HepG2 (cell line): ENCODE results near the gene RNLS. TPM values are rescaled to one million over a fixed set of nuclear protein-coding genes. Genes with fewer than 3 reads are reported as not detected.

Experiments
- ATAC-seq: fragments of 200-7000 bp; cut with Tn5 transposase; 3 replicates; pipeline ENCODE4 v1.9.1; 2020; ENCODE audit warnings: mild to moderate bottlenecking, moderate library complexity
- BruUV-seq: library from RNA; stranded (reverse); fragments of 400-500 nt; replicated peaks from 2 replicates; lab custom pipeline; 2021; lab: Mats Ljungman, UMichigan
- CTCF ChIA-PET: fragments of 300-600 bp; formaldehyde crosslinking; extraction: SDS; loops from one replicate; lab custom pipeline; 2021; ENCODE audit warnings: low total read pairs, inconsistent platforms, low intra/inter-chr PET ratio; lab: Yijun Ruan, JAX
- POLR2A ChIA-PET: fragments of 350-600 bp; sonication (Branson Sonifier 250); formaldehyde crosslinking; loops from one replicate; lab custom pipeline; 2020; ENCODE audit warnings: antibody characterized with exemption, inconsistent platforms; lab: Yijun Ruan, JAX
- DNase-seq: peaks from one replicate; pipeline ENCODE4 v3.0.0-alpha.2; 2015; ENCODE audit warnings: low spot score
- FAIRE-seq: peaks from 3 replicates; lab custom pipeline; 2011; peaks lifted over from hg19 to GRCh38; lab: Jason Lieb, UNC
- H2AFZ ChIP-seq: one replicate; pipeline ENCODE4 v1.6.1; 2011; ENCODE audit warnings: low read length, inconsistent platforms
- H3K27ac ChIP-seq: fragments of 300-600 bp; 3 replicates; pipeline ENCODE4 v1.8.0; 2011; ENCODE audit warnings: mixed run types, mild to moderate bottlenecking, mixed read lengths, low read length, inconsistent platforms; ENCODE audit not compliant: insufficient read depth; ENCODE audit errors: extremely low read length
- H3K27me3 ChIP-seq, 2 experiments: fragments of 200-600 bp in 1 of 2; 2 replicates in 1 of 2; 3 replicates in 1 of 2; pipeline versions ENCODE4 v1.6.0 to v1.8.0; 2011; ENCODE audit warnings: low read length in 2 of 2, mild to moderate bottlenecking in 2 of 2, moderate library complexity in 2 of 2, inconsistent platforms in 1 of 2; ENCODE audit not compliant: insufficient read depth in 2 of 2, control insufficient read depth in 1 of 2
- H3K36me3 ChIP-seq, 2 experiments: fragments of 200-600 bp in 1 of 2; replicated peaks in 1 of 2; 2 replicates in 1 of 2; 3 replicates in 1 of 2; pipeline versions ENCODE4 v1.5.1 to v1.8.0; 2011; ENCODE audit warnings: low read length in 2 of 2, inconsistent platforms in 1 of 2; ENCODE audit not compliant: insufficient read depth in 2 of 2, control insufficient read depth in 1 of 2
- H3K4me1 ChIP-seq: 2 replicates; pipeline ENCODE4 v1.5.1; 2012; ENCODE audit warnings: low read length, inconsistent platforms; ENCODE audit not compliant: insufficient read depth
- H3K4me2 ChIP-seq: 2 replicates; pipeline ENCODE4 v1.6.0; 2011; ENCODE audit warnings: low read depth, low read length, inconsistent platforms
- H3K4me3 ChIP-seq, 3 experiments: fragments of 200-600 bp in 1 of 3; sonication (generic), shearing (Covaris generic) in 1 of 3; replicated peaks in 1 of 3; 2 replicates each; pipeline ENCODE4 v1.5.1; 2011 to 2016; ENCODE audit warnings: low read length in 3 of 3, inconsistent platforms in 2 of 3, low read depth in 2 of 3, mild to moderate bottlenecking in 2 of 3, control low read depth in 1 of 3, mixed read lengths in 1 of 3; ENCODE audit not compliant: insufficient read depth in 1 of 3
- H3K79me2 ChIP-seq: one replicate; pipeline ENCODE4 v1.6.1; 2011; ENCODE audit warnings: low read length, inconsistent platforms; ENCODE audit not compliant: insufficient read depth
- H3K9ac ChIP-seq: 2 replicates; pipeline ENCODE4 v1.6.0; 2011; ENCODE audit warnings: mild to moderate bottlenecking, low read depth, low read length, inconsistent platforms; ENCODE audit not compliant: insufficient read depth
- H3K9me3 ChIP-seq: 2 replicates; pipeline ENCODE4 v1.5.1; 2012; ENCODE audit warnings: mild to moderate bottlenecking, low read length
- H4K20me1 ChIP-seq: 2 replicates; pipeline ENCODE4 v1.6.0; 2011; ENCODE audit warnings: inconsistent platforms, mild to moderate bottlenecking, low read length, moderate library complexity; ENCODE audit not compliant: insufficient read depth
- BRCA1 ChIP-seq: sonication (generic); formaldehyde crosslinking; IDR thresholded peaks from 2 replicates; pipeline ENCODE4 v1.4.0; 2020; ENCODE audit warnings: missing genetic modification reagents
- IRF2 ChIP-seq: IDR thresholded peaks from 2 replicates; pipeline ENCODE4 v1.6.1; 2018; ENCODE audit warnings: missing genetic modification reagents, missing compliant biosample characterization
- MED8 ChIP-seq: sonication (generic); formaldehyde crosslinking; IDR thresholded peaks from 2 replicates; pipeline ENCODE4 v1.8.1; 2023; ENCODE audit warnings: mild to moderate bottlenecking, missing genetic modification reagents; ENCODE audit not compliant: insufficient replicate concordance
- NR2F1 ChIP-seq, 2 experiments: fragments of 450-650 bp in 1 of 2; formaldehyde crosslinking in 1 of 2; IDR thresholded peaks; 2 replicates each; pipeline versions ENCODE4 v1.5.0 to v1.6.1; 2016 to 2020; ENCODE audit warnings: mild to moderate bottlenecking in 1 of 2, missing compliant biosample characterization in 1 of 2, missing genetic modification reagents in 1 of 2, moderate library complexity in 1 of 2
- ONECUT2 ChIP-seq: sonication (generic); formaldehyde crosslinking; IDR thresholded peaks from 2 replicates; pipeline ENCODE4 v1.4.0; 2020; ENCODE audit warnings: missing genetic modification reagents
- PCBP1 ChIP-seq: fragments of 200-400 bp; formaldehyde crosslinking; IDR thresholded peaks from 2 replicates; pipeline ENCODE4 v1.6.1; 2017; ENCODE audit warnings: mild to moderate bottlenecking, low read depth, low read length, borderline replicate concordance
- SALL1 ChIP-seq: sonication (generic); formaldehyde crosslinking; IDR thresholded peaks from 2 replicates; pipeline ENCODE4 v1.8.0; 2022; ENCODE audit warnings: mild to moderate bottlenecking, missing genetic modification reagents
- STAG1 ChIP-seq: sonication (generic); formaldehyde crosslinking; IDR thresholded peaks from 2 replicates; pipeline ENCODE4 v1.4.0; 2020; ENCODE audit warnings: missing genetic modification reagents
- TBL1XR1 ChIP-seq: fragments of 150-350 bp; IDR thresholded peaks from 2 replicates; pipeline ENCODE4 v1.6.1; 2014; ENCODE audit warnings: borderline replicate concordance, low read length; ENCODE audit not compliant: partially characterized antibody
- THYN1 ChIP-seq: sonication (generic); formaldehyde crosslinking; IDR thresholded peaks from 2 replicates; pipeline ENCODE4 v1.8.1; 2023; ENCODE audit warnings: low read depth, mild to moderate bottlenecking, moderate library complexity, missing genetic modification reagents, borderline replicate concordance
- ZNF251 ChIP-seq: sonication (generic); formaldehyde crosslinking; IDR thresholded peaks from 2 replicates; pipeline ENCODE4 v1.9.0; 2021; ENCODE audit warnings: mild to moderate bottlenecking, missing genetic modification reagents
- WGBS: methylation state at CpG from one replicate; pipeline ENCODE4 v1.1.6; 2017; ENCODE audit warnings: low lambda C conversion rate; 5-methylcytosine and 5-hydroxymethylcytosine counted together
- in situ Hi-C: cut with HindIII; loops from 2 replicates; pipeline ENCODE4 v1.10.0; 2017; ENCODE audit warnings: low pct_unique_long_range_greater_than_20kb; ENCODE audit not compliant: extremely low pct_ligation_motif_present
- intact Hi-C: fragments of 100-400 bp; cut with micrococcal nuclease; formaldehyde crosslinking; loops from one replicate; pipeline ENCODE4 v1.10.0; 2022; ENCODE audit not compliant: unreplicated experiment
- polyA plus RNA-seq, 8 experiments: library from polyadenylated mRNA; depleted of rRNA in 3 of 8; stranded (reverse) in 7 of 8; unstranded in 1 of 8; fragments of >200 nt; fragmentation: Illumina TruSeq in 4 of 8; extraction: Trizol in 4 of 8; gene quantifications; 2 replicates each; pipeline versions ENCODE4 v1.2.1 to v1.2.3, GENCODE V29; 2011 to 2016; ENCODE audit warnings: low read depth in 4 of 8, missing spikeins in 1 of 8, mixed read lengths in 1 of 8; ENCODE audit not compliant: insufficient read depth in 1 of 8
- total RNA-seq, 5 experiments: library from RNA; depleted of rRNA; stranded (reverse); fragments of >200 nt; fragmentation: Illumina TruSeq; extraction: Trizol; gene quantifications; 2 replicates each; pipeline ENCODE4 v1.2.3, GENCODE V29; 2016; ENCODE audit warnings: low read depth in 1 of 5
- TF ChIP-seq, protein P1 (sequence below): sonication (generic); formaldehyde crosslinking; conservative IDR thresholded peaks from 2 replicates; pipeline ENCODE4 v1.8.0; 2022; ENCODE audit warnings: missing genetic modification reagents

Gene RNLS
- total and polyA plus RNA-seq, 2 of the 13 experiments (the other 11 are each of a cell fraction or from before 2014, with no cell fraction given): not detected

DNA sequence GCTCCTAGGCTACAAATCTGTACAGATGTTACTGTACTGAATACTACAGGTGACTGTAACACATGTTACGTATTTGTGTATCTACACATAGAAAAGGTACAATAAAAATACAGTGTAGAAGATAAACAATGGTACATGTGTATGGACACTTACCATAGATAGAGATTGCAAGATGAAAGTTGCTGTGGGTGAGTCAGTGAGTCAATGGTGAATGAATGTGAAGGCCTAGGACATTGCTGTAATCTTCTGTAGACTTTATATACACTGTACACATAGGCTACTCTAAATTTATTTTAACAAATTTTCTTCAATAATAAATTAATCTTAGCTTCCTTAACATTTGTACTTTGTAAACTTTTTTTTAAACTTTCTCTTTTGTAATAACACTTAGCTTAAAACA is 205.6 kb downstream of the RNLS start:
- no peak for ATAC-seq
- Histone ChIP-seq H2AFZ (no peak overlapping the region), H3K27ac (no peak overlapping the region), H4K20me1 (no peaks in the 10 kb centered on the region), H3K4me2 (no peak overlapping the region), H3K27me3 (no peaks in the 10 kb centered on the region), H3K36me3 (no peaks in the 10 kb centered on the region), H3K9me3 (no peaks in the 10 kb centered on the region), H3K9ac (no peak overlapping the region), H3K4me1 (no peaks in the 10 kb centered on the region), H3K4me3 (no peak overlapping the region), H3K79me2 (no peaks in the 10 kb centered on the region)
- in situ Hi-C loops: no loop called here
- POLR2A ChIA-PET: no interaction called here
- FAIRE-seq: no peak
- intact Hi-C loops: no loop called here
- no TSS peak for BruUV-seq
- WGBS: 5% methylated on average over 1 of the region's 1 CpG
- CTCF ChIA-PET: no interaction called here
- TF ChIP-seq ONECUT2 (CRISPR knock-in tag): no peak
- TF ChIP-seq NR2F1 (CRISPR knock-in tag; IDR thresholded peaks at IDR 0.05): no peak
- no peak for TF ChIP-seq THYN1 (CRISPR knock-in tag)
- no peak for DNase-seq

DNA sequence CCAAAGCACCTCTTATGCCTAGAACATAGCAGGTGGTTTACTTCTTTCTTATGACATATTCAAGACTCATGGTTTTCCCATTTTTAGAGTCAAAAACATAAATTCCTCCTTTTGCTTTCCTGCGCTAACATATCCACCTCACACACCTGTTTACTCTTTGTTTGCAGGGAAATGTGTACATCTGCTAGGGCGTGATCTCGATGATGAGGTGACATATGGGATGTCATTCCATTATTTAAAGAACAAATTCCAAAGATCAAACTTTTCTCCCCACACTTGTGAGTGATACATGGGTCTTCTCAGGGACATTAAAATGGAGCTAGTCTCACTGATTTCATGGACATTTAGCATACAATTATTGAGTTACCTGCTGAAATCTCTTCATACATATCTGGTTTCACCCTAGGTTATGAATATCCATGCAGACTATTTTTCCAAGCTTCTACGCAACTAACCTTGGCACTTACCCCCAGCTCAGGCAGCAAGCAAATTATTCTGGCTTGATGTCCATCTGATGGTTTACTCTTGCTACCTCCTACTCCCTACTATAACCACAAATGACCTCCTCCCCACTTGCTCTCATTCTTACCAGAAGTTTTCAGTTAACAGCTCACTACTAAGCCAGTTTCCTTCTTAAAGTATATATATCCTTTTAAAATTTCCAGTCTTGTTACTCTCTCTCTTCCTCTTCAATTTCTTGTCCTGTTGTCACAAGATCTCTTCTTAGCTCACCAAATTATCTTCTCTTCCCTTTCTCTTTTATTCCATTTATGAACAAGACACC is 208.5 kb downstream of the RNLS start:
- Histone ChIP-seq H3K36me3 (no peaks in the 10 kb centered on the region), H3K4me3 (no peak overlapping the region), H3K9me3 (no peaks in the 10 kb centered on the region), H3K27ac (no peak overlapping the region), H3K4me2 (no peak overlapping the region), H3K79me2 (no peaks in the 10 kb centered on the region), H3K4me1 (no peaks in the 10 kb centered on the region), H3K9ac (no peak overlapping the region), H2AFZ (no peak overlapping the region), H4K20me1 (no peaks in the 10 kb centered on the region), H3K27me3 (no peaks in the 10 kb centered on the region)
- WGBS: 40% methylated on average over 4 of the region's 4 CpGs
- FAIRE-seq (no peak), DNase-seq (no peak), ATAC-seq (no peak)
- ChIA-PET POLR2A (no interaction called here), CTCF (no interaction called here)
- TF ChIP-seq ZNF251 (CRISPR knock-in tag): no peak
- no peak for TF ChIP-seq BRCA1
- no peak for TF ChIP-seq PCBP1
- no peak for TF ChIP-seq MED8
- TF ChIP-seq, protein P1, sequence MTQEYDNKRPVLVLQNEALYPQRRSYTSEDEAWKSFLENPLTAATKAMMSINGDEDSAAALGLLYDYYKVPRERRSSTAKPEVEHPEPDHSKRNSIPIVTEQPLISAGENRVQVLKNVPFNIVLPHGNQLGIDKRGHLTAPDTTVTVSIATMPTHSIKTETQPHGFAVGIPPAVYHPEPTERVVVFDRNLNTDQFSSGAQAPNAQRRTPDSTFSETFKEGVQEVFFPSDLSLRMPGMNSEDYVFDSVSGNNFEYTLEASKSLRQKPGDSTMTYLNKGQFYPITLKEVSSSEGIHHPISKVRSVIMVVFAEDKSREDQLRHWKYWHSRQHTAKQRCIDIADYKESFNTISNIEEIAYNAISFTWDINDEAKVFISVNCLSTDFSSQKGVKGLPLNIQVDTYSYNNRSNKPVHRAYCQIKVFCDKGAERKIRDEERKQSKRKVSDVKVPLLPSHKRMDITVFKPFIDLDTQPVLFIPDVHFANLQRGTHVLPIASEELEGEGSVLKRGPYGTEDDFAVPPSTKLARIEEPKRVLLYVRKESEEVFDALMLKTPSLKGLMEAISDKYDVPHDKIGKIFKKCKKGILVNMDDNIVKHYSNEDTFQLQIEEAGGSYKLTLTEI (CRISPR knock-in tag): no peak
- no peak for TF ChIP-seq IRF2 (CRISPR knock-in tag)
- no peak for TF ChIP-seq TBL1XR1
- TF ChIP-seq SALL1: no peak
- no peak for TF ChIP-seq STAG1 (CRISPR knock-in tag)
- in situ Hi-C loops (no loop called here), intact Hi-C loops (no loop called here)
- BruUV-seq: no TSS peak
